Brain microvascular endothelial cell (primary cell): ENCODE measurements around the gene LRRC32.

ENCODE experiments used
- DNase-seq: peaks from one replicate; pipeline ENCODE4 v3.0.0-alpha.2; 2020
- H3K27ac ChIP-seq: fragments of 250-450 bp; sonication (Bioruptor Pico); 2 replicates; pipeline ENCODE4 v1.5.1; 2020; ENCODE audit warnings: mild to moderate bottlenecking, moderate library complexity
- H3K27me3 ChIP-seq: fragments of 250-450 bp; sonication (Bioruptor Pico); replicated peaks from 2 replicates; pipeline ENCODE4 v1.5.1; 2020; ENCODE audit warnings: mild to moderate bottlenecking
- H3K36me3 ChIP-seq: fragments of 250-450 bp; sonication (Bioruptor Pico); replicated peaks from 2 replicates; pipeline ENCODE4 v1.5.1; 2020; ENCODE audit warnings: mild to moderate bottlenecking
- H3K4me3 ChIP-seq: 2 replicates; pipeline ENCODE4 v1.5.1; 2011; ENCODE audit warnings: low read depth, mild to moderate bottlenecking, control low read depth, low read length, moderate library complexity
- CTCF ChIP-seq: IDR thresholded peaks from 2 replicates; pipeline ENCODE4 v1.5.1; 2011; ENCODE audit warnings: low read depth, mild to moderate bottlenecking, moderate library complexity, low read length, control low read depth, inconsistent platforms; ENCODE audit errors: missing control alignments
- in situ Hi-C: cut with HindIII; loops from 2 replicates; pipeline ENCODE4 v1.10.0; 2017; ENCODE audit warnings: low sequenced_read_pairs, low pct_ligation_motif_present

The LRRC32 gene

GRCh38 chr11:76668362-76669155 lies 2.0 kb downstream of the LRRC32 start:
- DNase-seq = no peak
- in situ Hi-C loops = no loop called here
- Histone ChIP-seq H3K4me3 (peak overlapping the region; percentile 50), H3K27me3 (no peaks in the 10 kb centered on the region), H3K36me3 (peaks cover 10% of the 10 kb centered on the region), H3K27ac (no peak overlapping the region)
- TF ChIP-seq CTCF = no peak

- TF ChIP-seq CTCF = no peak
- in situ Hi-C loops = no loop called here
- H3K27ac ChIP-seq = no peak overlapping the region
- no peak for DNase-seq
- H3K4me3 ChIP-seq = peak overlapping the region; percentile 12
- peaks cover 10% of the 10 kb centered on the region for H3K36me3 ChIP-seq
- no peaks in the 10 kb centered on the region for H3K27me3 ChIP-seq
Observed at GRCh38 chr11:76667856-76668255, 2.7 kb downstream of the LRRC32 start.

- Histone ChIP-seq H3K27me3 (no peaks in the 10 kb centered on the region), H3K4me3 (no peak overlapping the region), H3K36me3 (peaks cover 10% of the 10 kb centered on the region), H3K27ac (no peak overlapping the region)
- DNase-seq = no peak
- in situ Hi-C loops = no loop called here
- TF ChIP-seq CTCF = no peak
Observed at GRCh38 chr11:76667271-76667818, 3.2 kb downstream of the LRRC32 start.

GRCh38 chr11:76666830-76667229 lies 3.7 kb downstream of the LRRC32 start:
- H3K36me3 ChIP-seq = peaks cover 10% of the 10 kb centered on the region
- H3K27ac ChIP-seq = no peak overlapping the region
- H3K4me3 ChIP-seq = no peak overlapping the region
- no peak for TF ChIP-seq CTCF
- in situ Hi-C loops = no loop called here
- H3K27me3 ChIP-seq = no peaks in the 10 kb centered on the region
- DNase-seq = no peak

GRCh38 chr11:76666408-76666807 lies 4.1 kb downstream of the LRRC32 start:
- no peak overlapping the region for H3K4me3 ChIP-seq

More at GRCh38 chr11:76666408-76666807, 4.1 kb downstream of the LRRC32 start:
- Histone ChIP-seq H3K27ac (no peak overlapping the region), H3K27me3 (no peaks in the 10 kb centered on the region), H3K36me3 (peaks cover 10% of the 10 kb centered on the region)
- no peak for DNase-seq
- no peak for TF ChIP-seq CTCF
- in situ Hi-C loops = no loop called here
